Smooth muscle cell (in vitro differentiated cells): ENCODE data around the gene ATP9B. TPM values are rescaled to one million over a fixed set of nuclear protein-coding genes. Genes with fewer than 3 reads are reported as not detected.

Experiments used
- DNase-seq: peaks from one replicate; lab custom pipeline; 2025; ENCODE audit not compliant: unreplicated experiment; lab: John Stamatoyannopoulos, UW
- H2AFZ ChIP-seq: fragments of 200-600 bp; sonication (generic); 2 replicates; pipeline ENCODE4 v1.6.0; 2016; ENCODE audit warnings: antibody characterized with exemption, low read depth, mild to moderate bottlenecking
- H3F3A ChIP-seq: fragments of 200-600 bp; sonication (generic); 2 replicates; pipeline ENCODE4 v1.6.0; 2017; ENCODE audit warnings: antibody characterized with exemption, low read depth
- H3K27ac ChIP-seq: fragments of 200-600 bp; sonication (generic); 2 replicates; pipeline ENCODE4 v1.5.1; 2016; ENCODE audit warnings: low read depth, mild to moderate bottlenecking
- H3K27me3 ChIP-seq: fragments of 200-600 bp; sonication (generic); 2 replicates; pipeline ENCODE4 v1.6.1; 2016; ENCODE audit warnings: low read depth, mild to moderate bottlenecking
- H3K36me3 ChIP-seq: fragments of 200-600 bp; sonication (generic); 2 replicates; pipeline ENCODE4 v1.5.1; 2016; ENCODE audit warnings: low read depth
- H3K4me1 ChIP-seq: fragments of 200-600 bp; sonication (generic); 2 replicates; pipeline ENCODE4 v1.5.1; 2016; ENCODE audit warnings: low read depth
- H3K4me2 ChIP-seq: fragments of 200-600 bp; sonication (generic); 2 replicates; pipeline ENCODE4 v1.6.0; 2016; ENCODE audit warnings: mild to moderate bottlenecking
- H3K4me3 ChIP-seq: fragments of 200-600 bp; sonication (generic); 2 replicates; pipeline ENCODE4 v1.5.1; 2016; ENCODE audit warnings: mild to moderate bottlenecking
- H3K79me2 ChIP-seq: fragments of 200-600 bp; sonication (generic); 2 replicates; pipeline ENCODE4 v1.6.0; 2016; ENCODE audit warnings: low read depth, mild to moderate bottlenecking
- H3K9ac ChIP-seq: fragments of 200-600 bp; sonication (generic); 2 replicates; pipeline ENCODE4 v1.6.0; 2016; ENCODE audit warnings: low read depth
- H3K9me3 ChIP-seq: fragments of 200-600 bp; sonication (generic); replicated peaks from 2 replicates; pipeline ENCODE4 v1.5.1; 2016; ENCODE audit warnings: low read depth
- H4K20me1 ChIP-seq: fragments of 200-600 bp; sonication (generic); 2 replicates; pipeline ENCODE4 v1.6.0; 2016; ENCODE audit warnings: low read depth
- WGBS: methylation state at CpG from one replicate; pipeline ENCODE4 v1.1.7; 2016; ENCODE audit warnings: low lambda C conversion rate; 5-methylcytosine and 5-hydroxymethylcytosine counted together
- polyA plus RNA-seq: library from polyadenylated mRNA; unstranded; fragments of >200 nt; fragmentation: Nextera tagmentation; extraction: Ambion mirVana; gene quantifications from 2 replicates; pipeline ENCODE4 v1.2.1, GENCODE V29; 2016
- total RNA-seq: library from RNA; depleted of rRNA; stranded (reverse); fragments of >200 nt; gene quantifications from 2 replicates; pipeline ENCODE4 v1.2.3, GENCODE V29; 2014
- TF ChIP-seq, protein P1 (sequence below): fragments of 200-600 bp; sonication (generic); IDR thresholded peaks from 2 replicates; pipeline ENCODE4 v1.5.1; 2017; ENCODE audit warnings: borderline replicate concordance, mild to moderate bottlenecking, antibody characterized with exemption; ENCODE audit not compliant: insufficient read depth, poor library complexity, severe bottlenecking

Gene ATP9B
- total and polyA plus RNA-seq, 2 experiments from 2014 or later, result 6.1 to 16.4 TPM

DNA sequence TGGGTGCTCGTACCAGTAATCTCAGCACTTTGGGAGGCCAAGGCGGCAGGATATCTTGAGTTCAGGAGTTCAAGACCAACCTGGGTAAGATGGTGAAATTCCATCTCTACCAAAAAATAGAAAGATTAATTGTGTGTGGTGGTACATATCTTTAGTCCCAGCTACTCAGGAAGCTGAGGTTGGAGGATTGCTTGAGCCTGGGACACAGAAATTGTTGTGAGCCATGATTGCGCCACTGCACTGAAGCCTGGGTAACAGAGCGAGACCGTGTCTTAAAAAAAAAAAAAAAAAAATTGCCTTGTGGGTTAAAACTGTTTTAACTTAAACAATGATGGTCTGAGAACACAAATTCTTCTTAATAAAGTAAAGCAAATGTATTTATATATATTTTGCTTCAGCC, 49.6 kb downstream of the ATP9B start:
- 98% methylated on average over 5 of the region's 5 CpGs for WGBS

DNA sequence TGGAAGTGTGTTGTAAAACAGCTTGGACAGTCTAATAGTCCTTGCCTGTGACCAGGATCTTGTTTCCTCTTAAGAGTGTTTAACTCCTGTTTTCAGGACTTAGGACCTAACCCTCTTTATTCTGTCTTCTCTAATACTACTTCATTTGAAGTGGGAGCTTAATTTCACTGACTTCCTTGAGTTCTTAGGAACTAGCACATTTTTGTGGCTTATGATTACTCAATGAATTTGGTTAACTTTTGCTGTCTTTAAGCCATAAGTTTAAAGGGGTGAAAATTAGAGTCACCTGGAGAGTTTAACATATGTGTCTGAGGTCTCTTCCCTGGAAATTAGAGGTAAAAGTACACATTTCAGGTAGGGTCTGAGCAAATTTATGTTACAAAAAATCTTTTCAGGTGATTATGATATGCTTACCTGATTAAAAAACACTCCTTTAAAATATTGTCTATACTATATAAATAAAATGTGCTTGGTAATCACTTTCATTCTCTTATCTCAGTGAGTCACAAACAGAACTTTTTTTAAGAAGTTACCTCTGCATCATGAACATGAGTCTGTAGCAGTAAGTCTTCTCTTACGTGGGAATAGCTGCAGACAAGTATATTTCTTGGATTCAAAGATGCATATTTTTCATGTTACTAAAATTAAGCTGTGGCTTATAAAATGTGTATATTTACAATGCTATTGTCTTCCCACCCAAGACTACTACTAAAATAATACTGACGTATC, 52.7 kb downstream of the ATP9B start:
- no peaks in the 10 kb centered on the region for H3K36me3 ChIP-seq
- TF ChIP-seq, protein P1, sequence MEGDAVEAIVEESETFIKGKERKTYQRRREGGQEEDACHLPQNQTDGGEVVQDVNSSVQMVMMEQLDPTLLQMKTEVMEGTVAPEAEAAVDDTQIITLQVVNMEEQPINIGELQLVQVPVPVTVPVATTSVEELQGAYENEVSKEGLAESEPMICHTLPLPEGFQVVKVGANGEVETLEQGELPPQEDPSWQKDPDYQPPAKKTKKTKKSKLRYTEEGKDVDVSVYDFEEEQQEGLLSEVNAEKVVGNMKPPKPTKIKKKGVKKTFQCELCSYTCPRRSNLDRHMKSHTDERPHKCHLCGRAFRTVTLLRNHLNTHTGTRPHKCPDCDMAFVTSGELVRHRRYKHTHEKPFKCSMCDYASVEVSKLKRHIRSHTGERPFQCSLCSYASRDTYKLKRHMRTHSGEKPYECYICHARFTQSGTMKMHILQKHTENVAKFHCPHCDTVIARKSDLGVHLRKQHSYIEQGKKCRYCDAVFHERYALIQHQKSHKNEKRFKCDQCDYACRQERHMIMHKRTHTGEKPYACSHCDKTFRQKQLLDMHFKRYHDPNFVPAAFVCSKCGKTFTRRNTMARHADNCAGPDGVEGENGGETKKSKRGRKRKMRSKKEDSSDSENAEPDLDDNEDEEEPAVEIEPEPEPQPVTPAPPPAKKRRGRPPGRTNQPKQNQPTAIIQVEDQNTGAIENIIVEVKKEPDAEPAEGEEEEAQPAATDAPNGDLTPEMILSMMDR, result no peak
- 79% methylated on average over 2 of the region's 2 CpGs for WGBS
- no peak overlapping the region for H2AFZ ChIP-seq
- H3K4me2 ChIP-seq, result no peak overlapping the region
- DNase-seq, result no peak
- no peaks in the 10 kb centered on the region for H3K9me3 ChIP-seq
- no peak overlapping the region for H3K4me3 ChIP-seq
- no peaks in the 10 kb centered on the region for H4K20me1 ChIP-seq
- H3K9ac ChIP-seq, result no peak overlapping the region
- no peaks in the 10 kb centered on the region for H3K79me2 ChIP-seq
- no peaks in the 10 kb centered on the region for H3K27me3 ChIP-seq
- H3K4me1 ChIP-seq, result no peaks in the 10 kb centered on the region
- no peaks in the 10 kb centered on the region for H3F3A ChIP-seq
- no peak overlapping the region for H3K27ac ChIP-seq

More for the DNA sequence above, 49.6 kb downstream of the ATP9B start:
- H3K36me3 ChIP-seq, result no peaks in the 10 kb centered on the region
- no peaks in the 10 kb centered on the region for H4K20me1 ChIP-seq
- no peaks in the 10 kb centered on the region for H3K27me3 ChIP-seq
- H2AFZ ChIP-seq, result no peak overlapping the region
- no peak overlapping the region for H3K9ac ChIP-seq
- no peaks in the 10 kb centered on the region for H3K4me1 ChIP-seq
- TF ChIP-seq, protein P1, result no peak
- no peak overlapping the region for H3K4me2 ChIP-seq
- no peaks in the 10 kb centered on the region for H3K9me3 ChIP-seq
- no peaks in the 10 kb centered on the region for H3F3A ChIP-seq
- no peaks in the 10 kb centered on the region for H3K79me2 ChIP-seq
- DNase-seq, result no peak
- H3K4me3 ChIP-seq, result no peak overlapping the region
- no peak overlapping the region for H3K27ac ChIP-seq

DNA sequence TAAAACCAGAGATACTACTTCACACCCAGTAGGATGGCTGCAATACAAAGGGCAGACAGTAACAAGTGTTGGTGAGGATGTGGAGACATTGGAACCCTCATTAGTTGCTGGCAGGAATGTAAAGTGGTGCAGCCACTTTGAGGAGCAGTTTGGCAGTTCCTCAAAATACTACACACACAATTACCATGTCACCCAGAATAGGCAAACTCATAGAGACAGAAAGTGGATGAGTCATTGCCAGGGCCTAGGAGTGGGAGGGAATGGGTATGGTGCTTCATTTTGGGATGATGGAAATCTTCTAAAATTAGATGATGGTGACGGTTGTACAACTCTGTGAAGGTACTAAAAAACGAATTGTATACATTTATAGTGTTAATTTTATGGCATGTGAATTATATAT, 54.8 kb downstream of the ATP9B start:
- H4K20me1 ChIP-seq, result no peaks in the 10 kb centered on the region
- H3F3A ChIP-seq, result no peaks in the 10 kb centered on the region
- TF ChIP-seq, protein P1, result no peak
- H3K9ac ChIP-seq, result no peak overlapping the region
- DNase-seq, result no peak
- H3K4me1 ChIP-seq, result no peaks in the 10 kb centered on the region
- no peaks in the 10 kb centered on the region for H3K27me3 ChIP-seq
- H3K36me3 ChIP-seq, result no peaks in the 10 kb centered on the region
- H3K27ac ChIP-seq, result no peak overlapping the region
- no peaks in the 10 kb centered on the region for H3K79me2 ChIP-seq
- H3K4me3 ChIP-seq, result no peak overlapping the region
- 81% methylated on average over 2 of the region's 2 CpGs for WGBS
- H3K9me3 ChIP-seq, result no peaks in the 10 kb centered on the region
- no peak overlapping the region for H2AFZ ChIP-seq
- no peak overlapping the region for H3K4me2 ChIP-seq

DNA sequence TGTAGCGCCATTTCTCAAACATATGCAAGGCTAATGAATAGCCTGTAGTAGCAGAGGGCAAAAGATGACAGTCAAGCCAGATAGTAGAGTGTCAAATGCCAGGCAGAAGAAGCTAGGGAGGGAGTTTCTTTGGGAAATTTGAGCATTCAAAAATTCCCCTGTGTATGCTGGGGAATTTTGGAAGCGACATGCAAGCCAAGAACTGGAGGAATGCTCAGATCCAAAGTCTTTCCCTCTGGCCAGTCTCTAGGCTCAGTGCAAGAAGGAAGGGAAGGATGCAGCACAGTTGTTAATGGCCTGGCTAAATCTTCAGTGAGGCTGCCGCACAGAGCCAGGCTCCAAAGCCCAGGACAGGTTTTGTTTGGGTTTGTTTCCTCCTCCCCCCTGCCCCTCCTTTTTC, 59.9 kb downstream of the ATP9B start:
- Histone ChIP-seq H3K27me3 (no peaks in the 10 kb centered on the region), H3K9me3 (no peaks in the 10 kb centered on the region), H3K9ac (no peak overlapping the region), H4K20me1 (no peaks in the 10 kb centered on the region), H3K4me1 (no peaks in the 10 kb centered on the region), H3K4me2 (no peak overlapping the region), H3K36me3 (no peaks in the 10 kb centered on the region), H3K27ac (no peak overlapping the region), H3F3A (no peaks in the 10 kb centered on the region), H3K79me2 (no peaks in the 10 kb centered on the region), H2AFZ (no peak overlapping the region), H3K4me3 (no peak overlapping the region)
- no peak for DNase-seq
- TF ChIP-seq, protein P1, result no peak
- WGBS, result 96% methylated on average over 3 of the region's 3 CpGs
